GM18498 (cell line): ENCODE data around the gene CSNK1D.

Experiments used
- ATAC-seq: cut with Tn5 transposase; IDR thresholded peaks from one replicate; pipeline ENCODE4 v1.9.1; 2021; ENCODE audit warnings: mild to moderate bottlenecking, moderate library complexity; ENCODE audit not compliant: unreplicated experiment

The CSNK1D gene

GRCh38 chr17:82230609-82231311, 42.7 kb downstream of the CSNK1D start:
- peak; percentile 46 for ATAC-seq

- ATAC-seq = no peak
Observed at GRCh38 chr17:82229698-82230608, 43.5 kb downstream of the CSNK1D start.

DNA sequence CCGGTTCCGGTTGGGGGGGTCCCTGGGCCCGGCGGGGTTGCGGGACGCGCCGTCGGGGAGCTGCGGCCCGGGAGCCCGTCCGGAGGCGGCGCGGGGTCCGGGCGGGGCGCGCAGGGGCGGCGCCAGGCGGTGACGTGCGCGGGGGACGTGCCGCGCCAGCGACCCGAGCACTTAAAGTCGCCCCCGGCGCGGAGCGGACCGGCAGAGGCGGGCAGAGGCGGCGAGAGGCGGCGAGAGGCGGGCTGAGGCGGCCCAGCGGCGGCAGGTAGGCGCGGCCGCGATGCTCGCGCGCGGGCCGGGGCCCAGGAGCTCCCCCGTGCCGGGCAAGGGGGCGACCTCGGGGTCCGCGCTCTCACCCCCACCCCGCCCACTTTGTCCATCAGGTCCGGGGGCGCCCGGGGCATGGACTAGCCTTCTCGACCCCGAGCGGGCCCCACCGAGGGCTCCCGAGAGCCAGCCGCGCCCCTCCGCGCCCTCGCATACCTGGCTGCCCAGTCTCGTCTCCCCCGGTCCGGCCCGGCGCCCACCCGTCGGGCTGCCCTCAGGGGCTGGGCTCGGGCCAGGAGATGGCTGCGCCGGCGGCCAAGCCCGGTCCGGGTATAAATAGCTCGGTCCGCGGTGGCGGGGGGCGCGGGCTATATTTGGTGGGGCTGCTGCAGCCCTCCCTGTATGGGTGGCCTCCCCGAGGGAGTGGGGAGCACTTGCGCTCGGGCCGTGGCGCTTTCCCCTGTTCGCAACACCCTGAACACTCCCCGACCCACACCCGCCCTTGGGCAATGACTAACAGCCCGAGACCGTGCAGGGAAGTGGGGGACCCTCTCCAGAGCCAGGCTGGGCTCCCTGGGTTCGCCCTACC, 44.4 kb downstream of the CSNK1D start, which contains the start of gene SLC16A3:
Gene SLC16A3, plus strand, starts transcription at position 201 of the 856 bp plus-strand sequence. CDS start 6,967 bp downstream, outside the sequence.
- ATAC-seq = peak; percentile 50

DNA sequence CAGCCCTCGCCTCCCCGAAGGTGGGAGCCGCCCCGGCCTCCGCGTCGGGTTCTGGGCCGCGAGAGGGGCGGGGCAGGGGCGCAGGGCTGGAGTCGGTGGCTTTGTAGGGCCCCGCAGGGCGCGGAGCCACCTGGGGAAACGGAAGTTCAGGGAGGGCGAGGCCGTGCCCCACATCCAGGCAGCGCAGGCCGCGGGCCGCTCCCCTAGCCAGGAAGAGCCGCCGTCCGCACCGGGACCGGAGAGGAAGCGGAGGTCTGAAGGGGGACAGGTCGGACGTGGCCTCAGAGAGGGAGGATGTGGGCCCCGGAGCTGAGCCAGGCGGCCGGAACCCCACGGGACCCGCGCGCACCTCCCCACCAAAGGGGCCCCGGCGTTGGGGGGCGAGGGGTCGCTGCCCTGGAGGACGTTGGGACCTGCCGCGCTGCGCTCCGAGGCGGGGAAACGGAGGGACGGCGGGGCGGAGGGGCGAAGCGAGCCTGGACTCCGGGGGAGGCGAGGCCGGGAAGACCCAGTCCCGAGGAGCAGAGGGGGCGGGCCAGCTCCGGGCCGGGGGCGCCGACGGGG, 45.1 kb downstream of the CSNK1D start:
- ATAC-seq = peak; percentile 18

GRCh38 chr17:82227629-82228277, 45.7 kb downstream of the CSNK1D start:
- ATAC-seq = no peak

DNA sequence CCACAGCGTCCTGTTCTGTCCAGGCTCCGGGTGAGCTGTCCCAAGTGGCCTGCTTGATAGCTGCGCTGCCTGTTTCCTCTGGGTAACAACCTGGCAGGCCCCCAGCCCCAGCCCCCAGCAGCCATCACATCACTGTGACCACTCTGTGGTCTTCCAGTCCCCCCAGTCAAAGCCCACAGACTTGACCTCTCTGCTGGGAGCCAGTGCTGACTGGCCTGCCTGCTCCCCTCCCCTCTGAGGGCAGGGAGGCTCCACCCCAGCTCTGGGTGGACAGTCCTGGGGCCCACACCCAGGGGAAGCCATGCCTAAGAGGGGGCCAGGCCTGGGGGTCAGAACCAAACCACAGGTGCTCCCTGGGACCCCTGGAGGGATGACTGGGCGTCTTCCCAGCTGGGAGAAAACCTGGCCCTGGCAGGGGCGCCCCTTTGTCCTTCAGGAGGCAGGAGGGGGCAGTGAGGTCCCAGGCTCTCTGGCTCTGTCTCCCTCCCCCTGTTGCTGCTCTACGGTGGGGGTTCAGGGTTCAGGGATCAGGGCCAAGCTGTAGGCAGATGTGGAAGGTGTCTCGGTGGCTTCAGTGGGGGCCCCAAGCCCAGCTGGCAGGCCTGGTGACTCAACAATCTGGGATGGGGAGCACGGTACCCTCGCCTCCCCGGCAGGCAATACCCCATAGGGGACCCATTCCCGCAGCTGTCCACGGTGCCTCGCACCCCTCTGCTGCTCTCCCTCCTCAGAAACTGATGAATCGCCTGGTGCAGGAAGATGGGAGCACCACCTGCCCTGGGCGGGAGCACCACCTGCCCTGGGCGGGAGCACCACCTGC, 46.5 kb downstream of the CSNK1D start:
- ATAC-seq = no peak

GRCh38 chr17:82226146-82226808, 47.2 kb downstream of the CSNK1D start:
- no peak for ATAC-seq

GRCh38 chr17:82225368-82226029, 48.0 kb downstream of the CSNK1D start:
- no peak for ATAC-seq

DNA sequence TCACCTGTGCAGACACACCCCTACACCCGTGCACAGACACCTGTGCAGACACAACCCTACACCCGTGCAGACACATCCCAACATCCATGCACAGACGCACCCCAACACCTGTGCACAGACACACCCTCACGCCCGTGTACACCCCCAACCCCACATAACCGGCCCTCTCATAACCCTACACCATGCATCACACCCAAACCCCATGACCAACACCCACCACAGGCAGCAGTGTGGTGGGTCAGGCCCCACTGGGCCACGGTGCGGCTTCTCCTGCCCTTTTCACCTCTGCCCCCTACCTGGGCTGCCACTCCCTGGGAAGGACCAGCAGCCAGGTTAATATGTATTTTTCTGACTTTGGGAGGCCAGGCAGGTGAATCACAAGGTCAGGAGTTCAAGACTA, 48.8 kb downstream of the CSNK1D start:
- no peak for ATAC-seq

DNA sequence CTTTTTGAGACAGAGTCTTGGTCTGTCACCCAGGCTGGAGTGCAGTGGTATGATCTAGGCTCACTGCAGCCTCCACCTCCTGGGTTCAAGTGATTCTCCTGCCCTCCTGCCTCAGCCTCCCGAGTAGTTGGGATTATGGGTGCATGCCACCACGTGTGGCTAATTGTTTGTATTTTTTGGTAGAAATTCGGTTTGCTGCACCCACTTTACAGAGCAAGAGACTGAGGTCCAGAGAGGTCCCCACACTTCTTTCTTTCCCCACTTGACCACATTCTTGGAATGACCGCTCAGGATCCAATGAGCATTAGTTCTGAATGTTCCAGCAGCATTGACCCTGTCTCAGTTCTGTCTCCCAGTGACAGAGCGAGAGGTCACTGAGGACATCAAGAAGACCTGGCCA, 50.0 kb downstream of the CSNK1D start:
- no peak for ATAC-seq

GRCh38 chr17:82222816-82223215, 50.7 kb downstream of the CSNK1D start:
- ATAC-seq = no peak

GRCh38 chr17:82221341-82221902, 52.1 kb downstream of the CSNK1D start:
- no peak for ATAC-seq

GRCh38 chr17:82219753-82220709, 53.5 kb downstream of the CSNK1D start:
- ATAC-seq = no peak

DNA sequence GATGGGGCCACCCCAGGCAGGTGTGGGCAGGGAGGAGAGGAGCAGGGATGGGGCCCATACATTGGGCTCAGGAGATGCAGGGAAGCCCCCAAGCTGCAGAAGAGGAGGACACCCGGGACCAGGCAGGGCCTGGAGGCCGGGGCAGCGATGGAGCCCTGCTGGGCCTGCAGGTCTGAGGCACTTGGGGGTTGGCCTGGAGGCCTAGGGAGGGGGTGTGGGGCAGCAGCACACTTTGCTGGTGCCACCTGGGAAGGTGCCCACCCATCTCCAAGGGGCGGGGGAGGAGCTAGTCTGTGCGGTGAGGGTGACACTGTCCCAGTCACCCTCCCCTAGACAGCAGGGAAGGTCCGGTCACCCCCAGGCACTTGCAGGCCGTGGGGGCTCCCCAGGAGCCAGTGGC, 54.4 kb downstream of the CSNK1D start:
- no peak for ATAC-seq

DNA sequence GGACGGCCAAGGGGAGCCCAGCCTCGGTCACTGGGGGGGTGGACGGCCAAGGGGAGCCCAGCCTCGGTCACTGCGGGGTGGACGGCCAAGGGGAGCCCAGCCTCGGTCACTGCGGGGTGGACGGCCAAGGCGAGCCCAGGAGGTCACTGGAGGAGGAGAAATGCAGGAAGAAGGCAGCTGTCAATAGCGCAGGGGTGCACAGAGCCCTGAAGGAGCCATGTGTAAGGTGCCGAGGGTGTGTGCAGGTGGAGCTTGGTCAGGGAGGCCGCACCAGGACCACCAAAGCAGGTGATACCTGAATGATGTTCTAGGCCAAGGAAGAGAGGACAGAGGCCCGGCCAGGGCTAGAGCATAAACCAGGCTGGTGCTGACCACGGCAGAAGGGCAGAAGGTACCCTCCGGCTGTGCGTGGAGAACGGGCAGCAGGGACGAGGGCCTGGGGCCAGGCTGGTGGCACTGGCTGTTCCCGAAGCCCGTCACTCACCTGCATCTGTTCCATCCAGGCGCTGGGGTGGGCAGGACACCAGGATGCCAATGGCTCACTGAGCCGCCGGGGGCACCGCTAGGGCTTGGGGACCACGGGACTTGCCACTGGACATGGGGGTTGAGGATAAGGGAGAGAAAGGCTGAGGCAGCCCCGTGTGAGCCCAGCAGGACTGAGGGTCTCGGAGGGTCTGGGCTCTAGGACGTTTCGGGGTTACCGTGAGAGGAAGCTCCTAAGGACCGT, 55.0 kb downstream of the CSNK1D start:
- no peak for ATAC-seq

- ATAC-seq = no peak
Observed at GRCh38 chr17:82217530-82218204, 55.8 kb downstream of the CSNK1D start.
